DOHH2 (cell line): ENCODE measurements around the gene FMNL1.

ENCODE experiments used
- H3F3A ChIP-seq: fragments of 200-600 bp; sonication (generic), shearing (Covaris generic); 2 replicates; pipeline ENCODE4 v1.6.0; 2016; ENCODE audit warnings: antibody characterized with exemption, mild to moderate bottlenecking; ENCODE audit not compliant: control insufficient read depth, insufficient read depth
- H3K27ac ChIP-seq: fragments of 200-600 bp; sonication (generic); 2 replicates; pipeline ENCODE4 v1.5.1; 2014; ENCODE audit warnings: low read depth, mild to moderate bottlenecking, low read length, moderate library complexity
- H3K27me3 ChIP-seq: fragments of 200-600 bp; sonication (generic); 2 replicates; pipeline ENCODE4 v1.6.1; 2014; ENCODE audit warnings: mild to moderate bottlenecking, low read length, mixed read lengths; ENCODE audit not compliant: control insufficient read depth
- H3K36me3 ChIP-seq: fragments of 200-600 bp; sonication (generic); 2 replicates; pipeline ENCODE4 v1.6.1; 2014; ENCODE audit warnings: mild to moderate bottlenecking, low read length, moderate library complexity, mixed read lengths; ENCODE audit not compliant: control insufficient read depth
- H3K4me1 ChIP-seq: fragments of 200-600 bp; sonication (generic); 2 replicates; pipeline ENCODE4 v1.6.1; 2014; ENCODE audit warnings: mild to moderate bottlenecking, low read length, mixed read lengths; ENCODE audit not compliant: control insufficient read depth
- H3K4me2 ChIP-seq: fragments of 200-600 bp; sonication (generic); 2 replicates; pipeline ENCODE4 v1.6.0; 2014; ENCODE audit warnings: mild to moderate bottlenecking, low read length, moderate library complexity
- H3K4me3 ChIP-seq: fragments of 200-600 bp; sonication (generic); 2 replicates; pipeline ENCODE4 v1.5.1; 2014; ENCODE audit warnings: mild to moderate bottlenecking, low read length, mixed read lengths
- H3K79me2 ChIP-seq: fragments of 200-600 bp; sonication (generic); 2 replicates; pipeline ENCODE4 v1.6.1; 2014; ENCODE audit warnings: mild to moderate bottlenecking, low read length, mixed read lengths; ENCODE audit not compliant: control insufficient read depth
- H3K9me2 ChIP-seq: fragments of 200-600 bp; sonication (generic); replicated peaks from 2 replicates; pipeline ENCODE4 v1.6.1; 2014; ENCODE audit warnings: mild to moderate bottlenecking, low read length, mixed read lengths; ENCODE audit not compliant: control insufficient read depth
- H3K9me3 ChIP-seq: fragments of 200-600 bp; sonication (generic); 2 replicates; pipeline ENCODE4 v1.6.1; 2014; ENCODE audit warnings: antibody characterized with exemption, low read length, mixed read lengths; ENCODE audit not compliant: control insufficient read depth, insufficient read depth
- H4K20me1 ChIP-seq: fragments of 200-600 bp; sonication (generic); 2 replicates; pipeline ENCODE4 v1.6.0; 2014; ENCODE audit warnings: low read depth, mild to moderate bottlenecking, antibody characterized with exemption, low read length, moderate library complexity; ENCODE audit not compliant: control insufficient read depth, insufficient read depth
- EZH2phosphoT487 ChIP-seq: fragments of 200-600 bp; sonication (generic); IDR thresholded peaks from 2 replicates; pipeline ENCODE4 v1.6.1; 2017; ENCODE audit warnings: borderline replicate concordance, mild to moderate bottlenecking, antibody characterized with exemption, low read length, moderate library complexity, mixed read lengths
- TF ChIP-seq, protein P1 (sequence below): fragments of 200-600 bp; sonication (generic); IDR thresholded peaks from one replicate; pipeline ENCODE4 v1.5.1; 2014; ENCODE audit warnings: antibody characterized with exemption, mild to moderate bottlenecking, low read depth, low read length; ENCODE audit not compliant: poor library complexity, severe bottlenecking

Gene FMNL1

DNA sequence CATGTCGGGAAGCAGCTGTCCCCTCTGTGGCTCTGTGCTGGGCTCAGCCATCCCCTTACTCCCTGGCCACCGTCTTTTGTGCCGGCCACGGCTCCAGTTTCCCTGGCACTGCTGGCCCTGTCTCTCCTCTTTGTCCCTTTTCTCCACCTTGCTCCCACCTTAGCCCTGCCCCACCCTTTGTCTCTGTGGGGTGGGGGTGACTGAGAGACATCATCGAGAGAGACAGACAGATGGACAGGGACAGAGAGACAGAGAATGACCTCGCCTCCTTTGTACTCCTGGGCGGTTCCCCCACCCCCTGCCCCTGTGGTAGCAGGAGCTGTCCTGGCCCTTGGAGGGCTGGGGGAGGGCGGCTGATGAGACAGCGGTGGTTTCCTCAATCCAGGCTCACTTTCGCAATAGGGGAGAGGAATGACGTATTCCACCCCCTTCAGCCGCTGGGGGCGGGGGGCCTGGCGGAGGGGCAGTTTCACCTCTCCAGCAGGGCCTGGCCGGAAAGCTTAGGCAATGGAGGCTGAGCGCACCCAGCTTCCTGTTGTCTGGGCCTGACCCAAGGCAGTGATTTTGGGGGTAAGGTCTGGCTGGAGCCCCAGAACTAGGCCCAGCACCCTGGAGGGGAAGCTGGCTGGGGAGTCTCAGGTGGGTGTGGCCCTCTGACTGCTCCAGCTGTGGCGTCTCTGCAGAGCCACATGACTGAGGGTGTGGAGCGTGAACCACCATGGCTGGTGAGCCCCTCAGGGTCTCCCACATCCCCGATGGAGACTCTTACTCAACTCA lies 7.3 kb downstream of the FMNL1 start:
- peaks cover 56% of the 10 kb centered on the region for H3K79me2 ChIP-seq
- no peaks in the 10 kb centered on the region for H3K27me3 ChIP-seq
- TF ChIP-seq, protein P1, sequence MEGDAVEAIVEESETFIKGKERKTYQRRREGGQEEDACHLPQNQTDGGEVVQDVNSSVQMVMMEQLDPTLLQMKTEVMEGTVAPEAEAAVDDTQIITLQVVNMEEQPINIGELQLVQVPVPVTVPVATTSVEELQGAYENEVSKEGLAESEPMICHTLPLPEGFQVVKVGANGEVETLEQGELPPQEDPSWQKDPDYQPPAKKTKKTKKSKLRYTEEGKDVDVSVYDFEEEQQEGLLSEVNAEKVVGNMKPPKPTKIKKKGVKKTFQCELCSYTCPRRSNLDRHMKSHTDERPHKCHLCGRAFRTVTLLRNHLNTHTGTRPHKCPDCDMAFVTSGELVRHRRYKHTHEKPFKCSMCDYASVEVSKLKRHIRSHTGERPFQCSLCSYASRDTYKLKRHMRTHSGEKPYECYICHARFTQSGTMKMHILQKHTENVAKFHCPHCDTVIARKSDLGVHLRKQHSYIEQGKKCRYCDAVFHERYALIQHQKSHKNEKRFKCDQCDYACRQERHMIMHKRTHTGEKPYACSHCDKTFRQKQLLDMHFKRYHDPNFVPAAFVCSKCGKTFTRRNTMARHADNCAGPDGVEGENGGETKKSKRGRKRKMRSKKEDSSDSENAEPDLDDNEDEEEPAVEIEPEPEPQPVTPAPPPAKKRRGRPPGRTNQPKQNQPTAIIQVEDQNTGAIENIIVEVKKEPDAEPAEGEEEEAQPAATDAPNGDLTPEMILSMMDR: no peak
- no peak for TF ChIP-seq EZH2phosphoT487
- H3K36me3 ChIP-seq: no peaks in the 10 kb centered on the region
- H3K27ac ChIP-seq: peak overlapping the region; percentile 88
- H3F3A ChIP-seq: peaks cover 6% of the 10 kb centered on the region
- H4K20me1 ChIP-seq: no peaks in the 10 kb centered on the region
- H3K4me1 ChIP-seq: peaks cover 61% of the 10 kb centered on the region
- H3K9me2 ChIP-seq: no peaks in the 10 kb centered on the region
- H3K4me3 ChIP-seq: peak overlapping the region; percentile 95
- peak overlapping the region; percentile 86 for H3K4me2 ChIP-seq
- H3K9me3 ChIP-seq: no peaks in the 10 kb centered on the region

DNA sequence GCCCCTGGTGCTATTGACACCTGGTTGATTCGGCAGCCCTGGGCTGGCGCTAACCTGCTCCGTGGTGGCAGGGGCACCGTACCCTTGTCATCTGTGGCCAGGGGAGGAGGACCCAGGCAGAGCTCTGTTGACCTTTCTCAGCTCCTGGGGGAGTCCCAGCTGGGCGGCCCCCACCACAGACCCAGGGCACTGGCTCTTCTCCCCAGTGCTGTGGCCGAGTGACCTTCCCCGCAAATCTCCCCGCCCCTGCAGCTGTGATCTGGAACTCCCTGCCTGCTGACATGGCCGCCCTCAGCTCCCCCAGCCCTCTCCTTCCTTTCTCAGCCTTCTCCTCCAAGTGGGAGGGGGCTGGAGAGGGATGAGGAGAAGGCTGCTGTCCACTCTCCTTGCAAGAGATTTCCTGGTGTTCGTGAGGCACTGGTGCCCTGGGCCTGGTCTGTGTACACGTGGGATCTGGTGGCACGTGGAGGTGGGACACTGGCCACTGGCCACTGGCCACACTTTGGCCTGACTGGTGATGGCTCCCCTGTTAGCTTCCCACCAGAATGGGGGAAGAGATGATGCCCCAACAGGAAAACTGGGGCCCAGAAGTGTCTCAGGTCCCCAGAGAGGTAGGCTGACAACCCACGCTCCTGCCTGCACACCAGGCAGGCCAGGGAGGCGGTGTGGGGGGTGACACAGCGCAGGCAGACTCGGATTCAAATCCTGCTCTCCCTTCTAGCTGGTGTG lies 8.2 kb downstream of the FMNL1 start:
- Histone ChIP-seq H3K36me3 (no peaks in the 10 kb centered on the region; the same call in 1 of the 2 replicates), H3K9me3 (no peaks in the 10 kb centered on the region), H3K4me1 (peaks cover 54% of the 10 kb centered on the region), H3K4me2 (peak overlapping the region; percentile 86), H3K79me2 (peaks cover 47% of the 10 kb centered on the region), H3K27ac (peak overlapping the region; percentile 88; the same call in 1 of the 2 replicates), H3F3A (peaks cover 6% of the 10 kb centered on the region), H3K9me2 (no peaks in the 10 kb centered on the region), H3K4me3 (no peak overlapping the region), H4K20me1 (no peaks in the 10 kb centered on the region), H3K27me3 (no peaks in the 10 kb centered on the region)
- TF ChIP-seq, protein P1: no peak
- TF ChIP-seq EZH2phosphoT487: no peak

DNA sequence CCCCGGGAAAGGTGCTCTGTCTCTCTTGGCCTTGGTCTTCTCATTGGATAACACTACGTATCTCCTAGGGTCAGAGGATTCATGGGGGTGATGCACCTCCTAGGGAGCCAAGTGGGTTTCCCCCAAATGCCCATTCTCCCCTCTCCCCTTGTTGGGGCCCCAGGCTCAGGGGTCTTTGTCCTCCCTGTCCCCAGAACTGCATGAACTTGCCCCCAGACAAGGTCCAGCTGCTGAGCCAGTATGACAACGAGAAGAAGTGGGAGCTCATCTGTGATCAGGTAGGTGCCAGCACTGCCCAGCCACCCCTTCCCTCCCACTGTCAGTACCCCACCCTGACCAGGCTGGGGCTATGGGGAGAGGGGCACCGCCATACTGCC lies 8.7 kb downstream of the FMNL1 start:
- Histone ChIP-seq H3K79me2 (peaks cover 41% of the 10 kb centered on the region), H3K4me2 (no peak overlapping the region), H3K9me2 (no peaks in the 10 kb centered on the region), H4K20me1 (no peaks in the 10 kb centered on the region), H3K27ac (no peak overlapping the region), H3K4me1 (peaks cover 52% of the 10 kb centered on the region), H3K27me3 (no peaks in the 10 kb centered on the region), H3K4me3 (no peak overlapping the region), H3K9me3 (no peaks in the 10 kb centered on the region), H3K36me3 (no peaks in the 10 kb centered on the region; the same call in 1 of the 2 replicates), H3F3A (peaks cover 9% of the 10 kb centered on the region)
- TF ChIP-seq EZH2phosphoT487: no peak
- TF ChIP-seq, protein P1: no peak
